GM23338 (cell line): Measurements from ENCODE around the gene KCNF1. TPM values are rescaled to one million over a fixed set of nuclear protein-coding genes. Genes with fewer than 3 reads are reported as not detected.

Experiments
- ATAC-seq: fragments of 200-7000 bp; cut with Tn5 transposase; 3 replicates; pipeline ENCODE4 v1.9.1; 2020
- DNase-seq: peaks from one replicate; pipeline ENCODE4 v3.0.0-alpha.2; 2015; ENCODE audit warnings: low spot score
- H2AFZ ChIP-seq: fragments of 200-600 bp; sonication (generic); 2 replicates; pipeline ENCODE4 v1.8.0; 2016; ENCODE audit warnings: antibody characterized with exemption, mild to moderate bottlenecking, moderate library complexity
- H3F3A ChIP-seq: fragments of 200-600 bp; sonication (generic); replicated peaks from 2 replicates; pipeline ENCODE4 v1.8.0; 2017; ENCODE audit warnings: antibody characterized with exemption, mixed run types, low read depth
- H3K27ac ChIP-seq: fragments of 200-600 bp; sonication (generic); 2 replicates; pipeline ENCODE4 v1.6.1; 2016; ENCODE audit warnings: low read depth
- H3K27me3 ChIP-seq: fragments of 200-600 bp; sonication (generic); 2 replicates; pipeline ENCODE4 v1.8.0; 2016; ENCODE audit warnings: mild to moderate bottlenecking, mixed run types, moderate library complexity; ENCODE audit not compliant: insufficient read depth
- H3K36me3 ChIP-seq: fragments of 200-600 bp; sonication (generic); 2 replicates; pipeline ENCODE4 v1.8.0; 2016; ENCODE audit warnings: mild to moderate bottlenecking; ENCODE audit not compliant: insufficient read depth
- H3K4me1 ChIP-seq: fragments of 200-600 bp; sonication (generic); 2 replicates; pipeline ENCODE4 v1.8.0; 2016; ENCODE audit warnings: mild to moderate bottlenecking, moderate library complexity; ENCODE audit not compliant: insufficient read depth
- H3K4me2 ChIP-seq: fragments of 200-600 bp; sonication (generic); 2 replicates; pipeline ENCODE4 v1.7.1; 2017; ENCODE audit warnings: mixed run types
- H3K4me3 ChIP-seq: fragments of 200-600 bp; sonication (generic); 2 replicates; pipeline ENCODE4 v1.6.1; 2016; ENCODE audit warnings: mixed run types
- H3K79me2 ChIP-seq: fragments of 200-600 bp; sonication (generic); replicated peaks from 2 replicates; pipeline ENCODE4 v1.8.0; 2017; ENCODE audit warnings: mild to moderate bottlenecking; ENCODE audit not compliant: insufficient read depth
- H3K9me2 ChIP-seq: fragments of 200-600 bp; sonication (generic); 2 replicates; pipeline ENCODE4 v1.8.0; 2017; ENCODE audit not compliant: insufficient read depth
- H4K20me1 ChIP-seq: fragments of 200-600 bp; sonication (generic); replicated peaks from 2 replicates; pipeline ENCODE4 v1.8.0; 2017; ENCODE audit warnings: mild to moderate bottlenecking; ENCODE audit not compliant: insufficient read depth
- H3K27ac Mint-ChIP-seq: 2 replicates; pipeline ENCODE4 v1.8.0; 2020; ENCODE audit warnings: inconsistent platforms, mild to moderate bottlenecking, moderate library complexity, mixed read lengths
- H3K27me3 Mint-ChIP-seq: 3 replicates; pipeline ENCODE4 v1.8.0; 2022; ENCODE audit warnings: low read depth, mild to moderate bottlenecking, moderate library complexity, mixed read lengths, inconsistent platforms; ENCODE audit not compliant: insufficient read depth, poor library complexity
- H3K36me3 Mint-ChIP-seq: 3 replicates; pipeline ENCODE4 v1.8.0; 2021; ENCODE audit warnings: low read depth, mild to moderate bottlenecking, inconsistent platforms, moderate library complexity, mixed read lengths
- H3K4me1 Mint-ChIP-seq: 3 replicates; pipeline ENCODE4 v1.8.0; 2020; ENCODE audit warnings: mild to moderate bottlenecking, inconsistent platforms, mixed read lengths
- H3K4me3 Mint-ChIP-seq: 3 replicates; pipeline ENCODE4 v1.8.0; 2021; ENCODE audit warnings: moderate library complexity, mild to moderate bottlenecking, inconsistent platforms, mixed read lengths
- H3K9me3 Mint-ChIP-seq: 3 replicates; pipeline ENCODE4 v1.8.0; 2020; ENCODE audit warnings: moderate library complexity, mild to moderate bottlenecking, inconsistent platforms, mixed read lengths
- ZNF114 ChIP-seq: fragments of 250-450 bp; sonication (Bioruptor Pico); IDR thresholded peaks from 2 replicates; pipeline ENCODE4 v1.5.0; 2020; ENCODE audit warnings: mild to moderate bottlenecking, moderate library complexity
- polyA plus RNA-seq: library from polyadenylated mRNA; unstranded; fragments of >200 nt; fragmentation: Nextera tagmentation; extraction: Ambion mirVana; gene quantifications from 2 replicates; pipeline ENCODE4 v1.2.1, GENCODE V29; 2016
- total RNA-seq: library from RNA; depleted of rRNA; stranded (reverse); fragments of >200 nt; shearing (Covaris generic); gene quantifications from 2 replicates; pipeline ENCODE4 v1.2.3, GENCODE V29; 2014
- TF ChIP-seq, protein P1 (sequence below): fragments of 250-450 bp; sonication (Bioruptor Pico); IDR thresholded peaks from 2 replicates; pipeline ENCODE4 v1.5.0; 2020; ENCODE audit warnings: mild to moderate bottlenecking, moderate library complexity
- TF ChIP-seq, protein P2 (sequence below): IDR thresholded peaks from one replicate; pipeline ENCODE4 v1.6.1; 2018; ENCODE audit warnings: antibody characterized with exemption; ENCODE audit not compliant: unreplicated experiment
- TF ChIP-seq, protein P3 (sequence below): IDR thresholded peaks from 2 replicates; pipeline ENCODE4 v1.6.1; 2016; ENCODE audit warnings: antibody characterized with exemption

KCNF1 gene
- total and polyA plus RNA-seq, 2 experiments from 2014 or later = 0.11 to 1.5 TPM

DNA sequence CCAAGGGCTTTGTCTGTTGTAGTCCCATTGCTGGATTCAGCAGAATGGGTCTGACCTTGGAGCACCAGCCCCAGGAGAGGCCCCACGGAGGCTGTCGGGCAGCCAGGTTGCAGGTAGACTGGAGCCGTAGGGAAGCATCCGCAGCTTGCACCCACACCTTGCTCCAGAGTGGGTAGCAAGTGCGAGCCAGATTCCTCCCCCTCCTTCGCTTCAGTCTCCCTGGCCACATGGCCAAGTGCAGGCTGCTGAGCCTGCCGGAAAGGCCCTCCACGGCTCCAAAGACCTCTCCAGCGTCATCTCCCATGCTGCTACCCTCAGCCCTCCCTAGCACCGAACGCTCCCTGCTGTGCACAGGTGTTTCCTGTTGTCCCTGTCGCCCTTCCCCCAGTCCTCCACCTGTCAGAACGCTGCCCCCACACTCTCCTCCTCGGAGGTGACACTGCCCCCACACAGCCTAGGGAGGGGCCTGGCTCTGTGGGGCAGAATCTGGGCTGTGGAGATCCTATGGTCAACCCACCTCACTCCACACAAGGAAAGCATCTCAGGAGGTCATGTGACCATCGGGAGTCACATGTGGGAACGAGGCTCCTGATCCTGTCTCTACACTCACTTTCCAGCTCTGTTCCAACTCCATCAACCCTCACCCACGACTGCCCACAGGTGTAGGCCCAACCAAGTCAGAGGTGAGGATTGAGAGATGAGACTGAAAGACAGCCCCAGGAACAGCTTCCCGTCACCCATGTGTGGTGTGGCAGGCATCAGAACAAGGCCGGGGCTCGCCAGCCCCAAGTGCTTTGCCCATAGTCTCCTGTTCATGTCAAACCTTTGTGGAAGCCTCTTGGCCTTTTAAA is 8.3 kb downstream of the KCNF1 start (continued):
- TF ChIP-seq, protein P1, sequence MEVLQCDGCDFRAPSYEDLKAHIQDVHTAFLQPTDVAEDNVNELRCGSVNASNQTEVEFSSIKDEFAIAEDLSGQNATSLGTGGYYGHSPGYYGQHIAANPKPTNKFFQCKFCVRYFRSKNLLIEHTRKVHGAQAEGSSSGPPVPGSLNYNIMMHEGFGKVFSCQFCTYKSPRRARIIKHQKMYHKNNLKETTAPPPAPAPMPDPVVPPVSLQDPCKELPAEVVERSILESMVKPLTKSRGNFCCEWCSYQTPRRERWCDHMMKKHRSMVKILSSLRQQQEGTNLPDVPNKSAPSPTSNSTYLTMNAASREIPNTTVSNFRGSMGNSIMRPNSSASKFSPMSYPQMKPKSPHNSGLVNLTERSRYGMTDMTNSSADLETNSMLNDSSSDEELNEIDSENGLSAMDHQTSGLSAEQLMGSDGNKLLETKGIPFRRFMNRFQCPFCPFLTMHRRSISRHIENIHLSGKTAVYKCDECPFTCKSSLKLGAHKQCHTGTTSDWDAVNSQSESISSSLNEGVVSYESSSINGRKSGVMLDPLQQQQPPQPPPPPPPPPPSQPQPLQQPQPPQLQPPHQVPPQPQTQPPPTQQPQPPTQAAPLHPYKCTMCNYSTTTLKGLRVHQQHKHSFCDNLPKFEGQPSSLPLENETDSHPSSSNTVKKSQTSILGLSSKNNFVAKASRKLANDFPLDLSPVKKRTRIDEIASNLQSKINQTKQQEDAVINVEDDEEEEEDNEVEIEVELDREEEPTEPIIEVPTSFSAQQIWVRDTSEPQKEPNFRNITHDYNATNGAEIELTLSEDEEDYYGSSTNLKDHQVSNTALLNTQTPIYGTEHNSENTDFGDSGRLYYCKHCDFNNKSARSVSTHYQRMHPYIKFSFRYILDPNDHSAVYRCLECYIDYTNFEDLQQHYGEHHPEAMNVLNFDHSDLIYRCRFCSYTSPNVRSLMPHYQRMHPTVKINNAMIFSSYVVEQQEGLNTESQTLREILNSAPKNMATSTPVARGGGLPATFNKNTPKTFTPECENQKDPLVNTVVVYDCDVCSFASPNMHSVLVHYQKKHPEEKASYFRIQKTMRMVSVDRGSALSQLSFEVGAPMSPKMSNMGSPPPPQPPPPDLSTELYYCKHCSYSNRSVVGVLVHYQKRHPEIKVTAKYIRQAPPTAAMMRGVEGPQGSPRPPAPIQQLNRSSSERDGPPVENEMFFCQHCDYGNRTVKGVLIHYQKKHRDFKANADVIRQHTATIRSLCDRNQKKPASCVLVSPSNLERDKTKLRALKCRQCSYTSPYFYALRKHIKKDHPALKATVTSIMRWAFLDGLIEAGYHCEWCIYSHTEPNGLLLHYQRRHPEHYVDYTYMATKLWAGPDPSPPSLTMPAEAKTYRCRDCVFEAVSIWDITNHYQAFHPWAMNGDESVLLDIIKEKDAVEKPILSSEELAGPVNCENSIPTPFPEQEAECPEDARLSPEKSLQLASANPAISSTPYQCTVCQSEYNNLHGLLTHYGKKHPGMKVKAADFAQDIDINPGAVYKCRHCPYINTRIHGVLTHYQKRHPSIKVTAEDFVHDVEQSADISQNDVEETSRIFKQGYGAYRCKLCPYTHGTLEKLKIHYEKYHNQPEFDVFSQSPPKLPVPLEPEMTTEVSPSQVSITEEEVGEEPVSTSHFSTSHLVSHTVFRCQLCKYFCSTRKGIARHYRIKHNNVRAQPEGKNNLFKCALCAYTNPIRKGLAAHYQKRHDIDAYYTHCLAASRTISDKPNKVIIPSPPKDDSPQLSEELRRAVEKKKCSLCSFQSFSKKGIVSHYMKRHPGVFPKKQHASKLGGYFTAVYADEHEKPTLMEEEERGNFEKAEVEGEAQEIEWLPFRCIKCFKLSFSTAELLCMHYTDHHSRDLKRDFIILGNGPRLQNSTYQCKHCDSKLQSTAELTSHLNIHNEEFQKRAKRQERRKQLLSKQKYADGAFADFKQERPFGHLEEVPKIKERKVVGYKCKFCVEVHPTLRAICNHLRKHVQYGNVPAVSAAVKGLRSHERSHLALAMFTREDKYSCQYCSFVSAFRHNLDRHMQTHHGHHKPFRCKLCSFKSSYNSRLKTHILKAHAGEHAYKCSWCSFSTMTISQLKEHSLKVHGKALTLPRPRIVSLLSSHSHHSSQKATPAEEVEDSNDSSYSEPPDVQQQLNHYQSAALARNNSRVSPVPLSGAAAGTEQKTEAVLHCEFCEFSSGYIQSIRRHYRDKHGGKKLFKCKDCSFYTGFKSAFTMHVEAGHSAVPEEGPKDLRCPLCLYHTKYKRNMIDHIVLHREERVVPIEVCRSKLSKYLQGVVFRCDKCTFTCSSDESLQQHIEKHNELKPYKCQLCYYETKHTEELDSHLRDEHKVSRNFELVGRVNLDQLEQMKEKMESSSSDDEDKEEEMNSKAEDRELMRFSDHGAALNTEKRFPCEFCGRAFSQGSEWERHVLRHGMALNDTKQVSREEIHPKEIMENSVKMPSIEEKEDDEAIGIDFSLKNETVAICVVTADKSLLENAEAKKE (CRISPR knock-in tag) = no peak
- TF ChIP-seq ZNF114 (CRISPR knock-in tag) = no peak

DNA sequence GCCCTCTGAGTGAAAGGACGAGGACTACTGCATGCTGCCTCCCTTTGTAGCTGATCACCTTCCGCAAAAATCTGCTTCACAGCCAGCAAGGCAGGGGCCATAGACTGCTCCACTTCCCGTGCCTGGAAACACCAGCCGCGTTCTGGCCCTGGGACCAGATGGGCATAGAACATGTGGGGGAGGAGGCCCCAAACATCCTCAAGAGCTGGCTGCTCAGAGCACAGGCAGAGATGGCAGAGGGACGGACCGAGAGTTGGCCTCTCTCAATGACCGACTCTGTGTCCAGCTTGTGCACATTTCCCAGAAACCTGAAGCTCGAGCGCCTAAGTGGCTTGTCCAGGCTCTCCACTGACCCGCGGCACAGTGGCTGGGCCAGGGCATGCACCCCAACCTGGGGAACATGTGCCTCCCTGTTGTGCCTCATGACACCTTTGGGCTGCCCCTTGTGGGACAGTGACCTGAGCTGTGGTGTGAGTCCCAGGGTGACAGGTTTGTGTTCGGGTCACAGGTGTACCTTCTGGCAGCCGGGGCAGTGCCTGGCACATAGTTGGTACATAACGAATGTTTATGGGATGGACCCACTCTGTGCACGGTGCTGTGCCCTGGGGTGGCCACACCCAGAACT is 9.1 kb downstream of the KCNF1 start:
- DNase-seq (no peak), ATAC-seq (no peak)
- H3K27me3 ChIP-seq = no peaks in the 10 kb centered on the region
- H3K4me1 ChIP-seq = peaks cover 10% of the 10 kb centered on the region
- no peak overlapping the region for H3K4me3 ChIP-seq
- TF ChIP-seq, protein P2, sequence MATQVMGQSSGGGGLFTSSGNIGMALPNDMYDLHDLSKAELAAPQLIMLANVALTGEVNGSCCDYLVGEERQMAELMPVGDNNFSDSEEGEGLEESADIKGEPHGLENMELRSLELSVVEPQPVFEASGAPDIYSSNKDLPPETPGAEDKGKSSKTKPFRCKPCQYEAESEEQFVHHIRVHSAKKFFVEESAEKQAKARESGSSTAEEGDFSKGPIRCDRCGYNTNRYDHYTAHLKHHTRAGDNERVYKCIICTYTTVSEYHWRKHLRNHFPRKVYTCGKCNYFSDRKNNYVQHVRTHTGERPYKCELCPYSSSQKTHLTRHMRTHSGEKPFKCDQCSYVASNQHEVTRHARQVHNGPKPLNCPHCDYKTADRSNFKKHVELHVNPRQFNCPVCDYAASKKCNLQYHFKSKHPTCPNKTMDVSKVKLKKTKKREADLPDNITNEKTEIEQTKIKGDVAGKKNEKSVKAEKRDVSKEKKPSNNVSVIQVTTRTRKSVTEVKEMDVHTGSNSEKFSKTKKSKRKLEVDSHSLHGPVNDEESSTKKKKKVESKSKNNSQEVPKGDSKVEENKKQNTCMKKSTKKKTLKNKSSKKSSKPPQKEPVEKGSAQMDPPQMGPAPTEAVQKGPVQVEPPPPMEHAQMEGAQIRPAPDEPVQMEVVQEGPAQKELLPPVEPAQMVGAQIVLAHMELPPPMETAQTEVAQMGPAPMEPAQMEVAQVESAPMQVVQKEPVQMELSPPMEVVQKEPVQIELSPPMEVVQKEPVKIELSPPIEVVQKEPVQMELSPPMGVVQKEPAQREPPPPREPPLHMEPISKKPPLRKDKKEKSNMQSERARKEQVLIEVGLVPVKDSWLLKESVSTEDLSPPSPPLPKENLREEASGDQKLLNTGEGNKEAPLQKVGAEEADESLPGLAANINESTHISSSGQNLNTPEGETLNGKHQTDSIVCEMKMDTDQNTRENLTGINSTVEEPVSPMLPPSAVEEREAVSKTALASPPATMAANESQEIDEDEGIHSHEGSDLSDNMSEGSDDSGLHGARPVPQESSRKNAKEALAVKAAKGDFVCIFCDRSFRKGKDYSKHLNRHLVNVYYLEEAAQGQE = no peak
- TF ChIP-seq ZNF114 (CRISPR knock-in tag) = no peak
- TF ChIP-seq, protein P3, sequence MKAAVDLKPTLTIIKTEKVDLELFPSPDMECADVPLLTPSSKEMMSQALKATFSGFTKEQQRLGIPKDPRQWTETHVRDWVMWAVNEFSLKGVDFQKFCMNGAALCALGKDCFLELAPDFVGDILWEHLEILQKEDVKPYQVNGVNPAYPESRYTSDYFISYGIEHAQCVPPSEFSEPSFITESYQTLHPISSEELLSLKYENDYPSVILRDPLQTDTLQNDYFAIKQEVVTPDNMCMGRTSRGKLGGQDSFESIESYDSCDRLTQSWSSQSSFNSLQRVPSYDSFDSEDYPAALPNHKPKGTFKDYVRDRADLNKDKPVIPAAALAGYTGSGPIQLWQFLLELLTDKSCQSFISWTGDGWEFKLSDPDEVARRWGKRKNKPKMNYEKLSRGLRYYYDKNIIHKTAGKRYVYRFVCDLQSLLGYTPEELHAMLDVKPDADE = no peak
- Mint-ChIP-seq H3K4me3 (no peak overlapping the region), H3K27ac (no peak overlapping the region), H3K9me3 (no peaks in the 10 kb centered on the region; the same call in 2 of the 3 replicates), H3K4me1 (peaks cover 36% of the 10 kb centered on the region), H3K36me3 (no peaks in the 10 kb centered on the region), H3K27me3 (peaks cover 22% of the 10 kb centered on the region)
- no peak overlapping the region for H3K4me2 ChIP-seq
- H3K36me3 ChIP-seq = no peaks in the 10 kb centered on the region
- H4K20me1 ChIP-seq = no peaks in the 10 kb centered on the region
- no peaks in the 10 kb centered on the region for H3K9me2 ChIP-seq
- H3F3A ChIP-seq = 0 out of 2 replicates have a peak, but pooled peaks cover 3% of the 10 kb centered on the region
- no peaks in the 10 kb centered on the region for H3K79me2 ChIP-seq
- no peak overlapping the region for H3K27ac ChIP-seq
- no peak overlapping the region for H2AFZ ChIP-seq
